Upper lobe of right lung (tissue), 1 donor: ENCODE data around the gene RAB7B. TPM values are rescaled to one million over a fixed set of nuclear protein-coding genes. Genes with fewer than 3 reads are reported as not detected.
A peak's percentile ranks its signal among the peaks of the same experiment; 100 is the strongest.

Experiments used
- ATAC-seq: fragments of 200-7000 bp; cut with Tn5 transposase; one replicate; pipeline ENCODE4 v1.9.1; 2020; ENCODE audit warnings: mild to moderate bottlenecking, moderate library complexity
- DNase-seq: peaks from one replicate; pipeline ENCODE4 v3.0.0-alpha.2; 2020
- H3K27ac ChIP-seq: fragments of 200-600 bp; one replicate; pipeline ENCODE4 v1.8.0; 2022
- H3K27me3 ChIP-seq: fragments of 200-600 bp; one replicate; pipeline ENCODE4 v1.8.0; 2022; ENCODE audit warnings: mild to moderate bottlenecking
- H3K36me3 ChIP-seq: fragments of 200-600 bp; one replicate; pipeline ENCODE4 v1.8.0; 2022
- H3K4me1 ChIP-seq: fragments of 200-600 bp; one replicate; pipeline ENCODE4 v1.8.0; 2022
- H3K4me3 ChIP-seq: fragments of 200-600 bp; one replicate; pipeline ENCODE4 v1.8.0; 2022; ENCODE audit warnings: mild to moderate bottlenecking
- H3K9me3 ChIP-seq: fragments of 200-600 bp; one replicate; pipeline ENCODE4 v1.8.0; 2022
- intact Hi-C: fragments of 100-400 bp; cut with DNase I; formaldehyde crosslinking; loops from one replicate; pipeline ENCODE4 v1.11.0; 2022
- total RNA-seq: library from RNA; stranded (reverse); fragmentation: NEBNext Ultra II Directional; extraction: Animal tissue kit (Norgen Biotek cat#: 25700); gene quantifications from one replicate; pipeline ENCODE4 v1.2.1, GENCODE V29; 2021
- TF ChIP-seq, protein P1 (sequence below): fragments of 200-600 bp; IDR thresholded peaks from one replicate; pipeline ENCODE4 v1.8.0; 2022; ENCODE audit warnings: antibody characterized with exemption
- donor health status: DM: no; HTN: yes; CAD: no; lungs with severe emphysema.

The RAB7B gene
- total RNA-seq, 1 donor from 2014 or later = 7.0 TPM

DNA sequence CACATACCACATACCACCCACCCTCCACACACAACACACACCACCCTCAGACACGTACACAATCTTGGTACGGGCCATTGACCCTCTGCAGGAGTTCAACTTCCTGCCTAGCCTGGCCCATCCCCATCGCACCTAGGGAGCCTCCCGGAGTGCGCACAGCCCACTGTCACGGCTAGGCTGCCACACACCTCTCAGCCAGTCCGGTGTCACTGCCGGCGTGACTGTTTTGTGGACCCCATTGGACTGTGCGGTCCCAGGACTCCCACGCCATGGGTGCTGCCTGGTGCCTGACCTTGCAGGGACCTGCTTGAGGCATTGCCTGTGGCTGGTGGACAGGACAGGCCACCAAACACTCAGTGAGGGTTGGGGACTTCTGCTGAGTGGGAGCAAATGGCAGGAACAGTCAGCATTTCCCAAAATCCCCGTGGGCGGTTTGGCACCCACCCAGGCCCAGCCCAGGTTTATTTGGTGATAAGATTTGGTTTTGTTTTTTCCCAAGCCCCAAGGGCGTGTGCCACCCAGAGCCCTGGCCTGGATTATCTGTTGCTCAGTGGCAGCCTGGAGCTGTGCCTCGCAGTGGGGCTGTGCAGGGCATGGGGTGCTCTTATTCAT is 27.7 kb downstream of the RAB7B start:
- Histone ChIP-seq H3K9me3 (no peaks in the 10 kb centered on the region), H3K27ac (no peak overlapping the region), H3K4me1 (peaks cover 10% of the 10 kb centered on the region), H3K36me3 (no peaks in the 10 kb centered on the region), H3K27me3 (no peaks in the 10 kb centered on the region), H3K4me3 (no peak overlapping the region)
- DNase-seq (peak; percentile 69), ATAC-seq (no peak)
- TF ChIP-seq, protein P1, sequence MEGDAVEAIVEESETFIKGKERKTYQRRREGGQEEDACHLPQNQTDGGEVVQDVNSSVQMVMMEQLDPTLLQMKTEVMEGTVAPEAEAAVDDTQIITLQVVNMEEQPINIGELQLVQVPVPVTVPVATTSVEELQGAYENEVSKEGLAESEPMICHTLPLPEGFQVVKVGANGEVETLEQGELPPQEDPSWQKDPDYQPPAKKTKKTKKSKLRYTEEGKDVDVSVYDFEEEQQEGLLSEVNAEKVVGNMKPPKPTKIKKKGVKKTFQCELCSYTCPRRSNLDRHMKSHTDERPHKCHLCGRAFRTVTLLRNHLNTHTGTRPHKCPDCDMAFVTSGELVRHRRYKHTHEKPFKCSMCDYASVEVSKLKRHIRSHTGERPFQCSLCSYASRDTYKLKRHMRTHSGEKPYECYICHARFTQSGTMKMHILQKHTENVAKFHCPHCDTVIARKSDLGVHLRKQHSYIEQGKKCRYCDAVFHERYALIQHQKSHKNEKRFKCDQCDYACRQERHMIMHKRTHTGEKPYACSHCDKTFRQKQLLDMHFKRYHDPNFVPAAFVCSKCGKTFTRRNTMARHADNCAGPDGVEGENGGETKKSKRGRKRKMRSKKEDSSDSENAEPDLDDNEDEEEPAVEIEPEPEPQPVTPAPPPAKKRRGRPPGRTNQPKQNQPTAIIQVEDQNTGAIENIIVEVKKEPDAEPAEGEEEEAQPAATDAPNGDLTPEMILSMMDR = no peak
- intact Hi-C loops = loop anchor here (5.0 kb wide), 2 partner anchors 58 to 178 kb away; no protein-coding TSS in a partner anchor

DNA sequence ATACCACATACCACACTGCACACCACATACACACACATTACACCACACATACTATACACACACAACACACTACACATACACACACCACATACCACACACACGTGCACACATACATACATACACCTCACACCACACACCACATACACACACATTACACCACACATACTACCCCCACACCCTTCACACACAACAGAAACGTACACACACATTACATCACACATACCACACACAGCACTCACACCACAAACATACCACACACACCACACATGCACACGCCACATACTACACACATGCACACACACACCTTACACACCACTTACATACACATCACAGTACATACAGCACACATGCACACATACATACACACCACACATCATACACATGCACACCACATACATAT is 28.5 kb downstream of the RAB7B start:
- intact Hi-C loops = loop anchor here (5.0 kb wide), 2 partner anchors 57 to 177 kb away; no protein-coding TSS in a partner anchor
- Histone ChIP-seq H3K27me3 (no peaks in the 10 kb centered on the region), H3K27ac (no peak overlapping the region), H3K9me3 (no peaks in the 10 kb centered on the region), H3K4me1 (peaks cover 10% of the 10 kb centered on the region), H3K4me3 (no peak overlapping the region), H3K36me3 (no peaks in the 10 kb centered on the region)
- DNase-seq (no peak), ATAC-seq (no peak)
- TF ChIP-seq, protein P1 = no peak

DNA sequence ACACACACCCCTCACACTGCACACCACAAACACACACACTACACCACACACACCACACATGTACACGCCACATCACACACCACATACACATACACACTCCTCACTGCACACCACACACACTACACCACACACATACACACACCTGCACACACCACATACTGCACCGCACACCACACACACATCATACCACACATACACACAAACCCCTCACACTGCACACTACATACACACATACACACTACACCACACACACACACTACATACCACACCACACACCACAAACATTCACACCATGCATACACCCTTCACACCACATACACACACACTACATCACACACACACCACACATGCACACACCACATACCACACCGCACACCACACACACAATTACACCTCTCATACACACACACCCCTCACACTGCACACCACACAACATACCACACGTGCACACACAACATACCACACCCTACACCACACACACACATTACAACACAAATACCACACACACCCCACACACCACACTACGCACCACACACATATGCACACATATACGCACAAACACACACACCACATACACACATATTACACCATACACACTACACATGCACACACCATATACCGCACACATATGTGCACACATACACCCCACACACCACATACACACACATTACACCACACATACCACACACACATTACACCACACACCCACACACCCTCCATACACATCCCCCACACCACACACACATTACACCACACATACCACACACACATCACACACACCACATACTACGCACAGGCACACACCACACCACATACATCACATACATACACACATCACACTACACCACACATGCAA is 29.6 kb downstream of the RAB7B start:
- Histone ChIP-seq H3K27me3 (no peaks in the 10 kb centered on the region), H3K27ac (no peak overlapping the region), H3K36me3 (no peaks in the 10 kb centered on the region), H3K4me1 (peaks cover 10% of the 10 kb centered on the region), H3K9me3 (no peaks in the 10 kb centered on the region), H3K4me3 (no peak overlapping the region)
- ATAC-seq (no peak), DNase-seq (peak; percentile 13)
- TF ChIP-seq, protein P1 = no peak
- intact Hi-C loops = no loop called here

DNA sequence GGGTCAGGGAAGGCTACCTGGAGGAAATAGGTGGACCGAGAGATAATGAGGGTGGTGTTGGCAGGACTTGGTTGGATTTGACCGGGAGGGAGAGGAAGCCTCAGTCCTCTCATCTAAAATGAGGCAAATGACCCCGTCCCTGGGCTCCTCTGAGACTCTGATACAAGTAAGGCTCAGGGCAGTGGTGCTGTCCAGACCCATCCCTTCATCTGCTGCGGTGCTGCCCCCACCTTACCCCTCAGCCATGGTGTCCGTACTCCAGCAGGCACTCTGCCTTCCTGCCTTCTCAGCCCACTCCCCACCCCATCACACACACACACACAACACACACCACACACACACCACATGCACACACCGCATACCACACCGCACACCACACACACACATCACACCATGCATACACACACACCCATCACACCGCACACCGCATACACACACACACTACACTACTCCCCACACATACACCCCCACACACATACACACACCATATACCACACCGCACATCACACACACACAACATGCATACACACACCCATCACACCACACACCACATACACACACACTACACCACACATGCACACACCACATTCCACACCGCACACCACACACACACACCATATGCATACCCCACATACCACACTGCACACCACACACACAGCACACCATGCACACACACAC is 30.6 kb downstream of the RAB7B start:
- peak; percentile 27 for DNase-seq
- H3K36me3 ChIP-seq = no peaks in the 10 kb centered on the region
- H3K4me3 ChIP-seq = no peak overlapping the region
- H3K27ac ChIP-seq = no peak overlapping the region
- H3K27me3 ChIP-seq = no peaks in the 10 kb centered on the region
- H3K4me1 ChIP-seq = peaks cover 10% of the 10 kb centered on the region
- H3K9me3 ChIP-seq = no peaks in the 10 kb centered on the region
- intact Hi-C loops = no loop called here
- TF ChIP-seq, protein P1 = no peak
- ATAC-seq = peak; percentile 17

DNA sequence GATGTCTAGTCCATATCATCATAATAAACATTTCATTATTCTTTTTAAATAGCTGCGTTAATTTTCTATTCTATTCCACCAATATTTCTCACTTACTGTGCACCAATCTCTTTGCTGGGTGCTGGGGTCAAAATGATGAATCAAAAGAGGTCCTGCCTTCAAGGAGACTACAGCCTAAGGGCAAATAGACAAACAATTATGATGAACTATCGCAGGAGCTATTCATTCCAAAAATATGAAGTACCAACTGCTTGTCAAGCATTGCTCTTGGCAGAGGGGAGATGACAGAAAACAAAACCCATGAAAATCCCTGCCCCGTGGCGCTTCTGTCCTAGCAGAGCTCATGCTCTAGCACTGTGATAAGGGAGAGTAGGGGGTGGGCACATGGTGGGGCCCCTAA is 31.1 kb downstream of the RAB7B start:
- no peak overlapping the region for H3K27ac ChIP-seq

More for the DNA sequence above, 31.1 kb downstream of the RAB7B start:
- intact Hi-C loops = no loop called here
- Histone ChIP-seq H3K4me1 (peaks cover 8% of the 10 kb centered on the region), H3K27me3 (no peaks in the 10 kb centered on the region), H3K4me3 (no peak overlapping the region), H3K36me3 (no peaks in the 10 kb centered on the region), H3K9me3 (no peaks in the 10 kb centered on the region)
- DNase-seq (peak; percentile 26), ATAC-seq (no peak)
- TF ChIP-seq, protein P1 = no peak
